A549 (cell line): ENCODE results near the gene ATP5MK.

Source experiments
- CBX2 ChIP-seq: fragments of 200-600 bp; sonication (generic); IDR thresholded peaks from 2 replicates; pipeline ENCODE4 v1.6.1; 2016; ENCODE audit warnings: low read depth, mild to moderate bottlenecking, borderline replicate concordance
- CTCF ChIP-seq: fragments of >200 bp; sonication (Bioruptor Twin); formaldehyde crosslinking; IDR thresholded peaks from 3 replicates; pipeline ENCODE4 v1.5.1; 2016

GRCh38 chr10:103416436-103417147 lies 20.3 kb upstream of the ATP5MK start:
- TF ChIP-seq CTCF, result peak; percentile 74
- no peak for TF ChIP-seq CBX2
